HL-60 (cell line): ENCODE data around the gene MAEA.

Experiments used
- CTCF ChIP-seq: IDR thresholded peaks from one replicate; pipeline ENCODE4 v1.5.1; 2011; ENCODE audit warnings: low read length, control low read depth, inconsistent platforms; ENCODE audit not compliant: insufficient read depth
- GABPA ChIP-seq: IDR thresholded peaks from 2 replicates; pipeline ENCODE4 v1.6.1; 2012; ENCODE audit warnings: low read depth
- POLR2AphosphoS5 ChIP-seq: IDR thresholded peaks from 2 replicates; pipeline ENCODE4 v1.6.1; 2012; ENCODE audit warnings: low read depth
- REST ChIP-seq: IDR thresholded peaks from 2 replicates; pipeline ENCODE4 v1.6.1; 2012; ENCODE audit warnings: low read depth; ENCODE audit not compliant: insufficient replicate concordance
- SPI1 ChIP-seq: IDR thresholded peaks from 2 replicates; pipeline ENCODE4 v1.6.1; 2012; ENCODE audit warnings: low read depth, mild to moderate bottlenecking, borderline replicate concordance

- TF ChIP-seq POLR2AphosphoS5 (no peak), CTCF (no peak), REST (no peak), SPI1 (no peak), GABPA (no peak)
Observed at GRCh38 chr4:1385373-1386340, 96.0 kb downstream of the MAEA start.
